Progenitor cell of endocrine pancreas (in vitro differentiated cells): ENCODE results near the gene MFSD2B. TPM values are rescaled to one million over a fixed set of nuclear protein-coding genes. Genes with fewer than 3 reads are reported as not detected.
A peak's percentile ranks its signal among the peaks of the same experiment; 100 is the strongest.
"Not testable (repeated sequence)": the region's sequence is repeated elsewhere in the genome, so short reads cannot be mapped to it uniquely, and the experiment has no call there.

ENCODE experiments used
- DNase-seq: peaks from one replicate; pipeline ENCODE4 v3.0.0; 2021; ENCODE audit warnings: low spot score; ENCODE audit not compliant: unreplicated experiment
- H3K27ac Mint-ChIP-seq: 2 replicates; pipeline ENCODE4 v1.8.0; 2021; ENCODE audit warnings: mild to moderate bottlenecking, moderate library complexity, mixed read lengths
- H3K27me3 Mint-ChIP-seq: 2 replicates; pipeline ENCODE4 v1.8.0; 2021; ENCODE audit warnings: mixed read lengths
- H3K36me3 Mint-ChIP-seq: 2 replicates; pipeline ENCODE4 v1.8.0; 2022; ENCODE audit warnings: mixed read lengths; ENCODE audit not compliant: insufficient read depth
- H3K4me1 Mint-ChIP-seq: 2 replicates; pipeline ENCODE4 v1.8.0; 2021; ENCODE audit warnings: low read depth, mixed read lengths
- H3K4me3 Mint-ChIP-seq: 2 replicates; pipeline ENCODE4 v1.8.0; 2021; ENCODE audit warnings: low read depth, mild to moderate bottlenecking, moderate library complexity, mixed read lengths
- H3K9me3 Mint-ChIP-seq: 2 replicates; pipeline ENCODE4 v1.8.0; 2021; ENCODE audit warnings: low read depth, mixed read lengths
- CTCF ChIP-seq: fragments of 200-600 bp; sonication (generic); IDR thresholded peaks from one replicate; pipeline ENCODE4 v1.5.0; 2021; ENCODE audit warnings: antibody characterized with exemption, mild to moderate bottlenecking; ENCODE audit not compliant: unreplicated experiment
- total RNA-seq: library from RNA; stranded (reverse); gene quantifications from 2 replicates; pipeline ENCODE4 v1.2.1, GENCODE V29; 2021

Gene MFSD2B
- total RNA-seq, 1 donor from 2014 or later: 1.2 TPM

- no peak for TF ChIP-seq CTCF
- no peak for DNase-seq
- peaks cover 36% of the 10 kb centered on the region for H3K27me3 Mint-ChIP-seq
- H3K4me1 Mint-ChIP-seq: peaks cover 6% of the 10 kb centered on the region
- H3K36me3 Mint-ChIP-seq: no peaks in the 10 kb centered on the region
- no peaks in the 10 kb centered on the region for H3K9me3 Mint-ChIP-seq
- H3K27ac Mint-ChIP-seq: no peak overlapping the region
- no peak overlapping the region for H3K4me3 Mint-ChIP-seq
These were observed 778 bp downstream of the MFSD2B start for GRCh38 chr2:24010477-24011249.

- Mint-ChIP-seq H3K36me3 (no peaks in the 10 kb centered on the region), H3K27me3 (peaks cover 36% of the 10 kb centered on the region), H3K4me3 (peak overlapping the region; percentile 22), H3K9me3 (no peaks in the 10 kb centered on the region), H3K4me1 (peaks cover 6% of the 10 kb centered on the region), H3K27ac (no peak overlapping the region)
- no peak for TF ChIP-seq CTCF
- DNase-seq: no peak
These were observed 1.6 kb downstream of the MFSD2B start for GRCh38 chr2:24011250-24012104.

- peaks cover 36% of the 10 kb centered on the region for H3K27me3 Mint-ChIP-seq
- no peak overlapping the region for H3K27ac Mint-ChIP-seq
- H3K9me3 Mint-ChIP-seq: no peaks in the 10 kb centered on the region
- H3K4me1 Mint-ChIP-seq: peaks cover 6% of the 10 kb centered on the region
- no peaks in the 10 kb centered on the region for H3K36me3 Mint-ChIP-seq
- H3K4me3 Mint-ChIP-seq: no peak overlapping the region
- no peak for TF ChIP-seq CTCF
- DNase-seq: no peak
These were observed 2.8 kb downstream of the MFSD2B start for GRCh38 chr2:24012521-24013188.

GRCh38 chr2:24014902-24015301, 5.0 kb downstream of the MFSD2B start:
- H3K4me1 Mint-ChIP-seq, H3K27ac Mint-ChIP-seq, H3K9me3 Mint-ChIP-seq, H3K4me3 Mint-ChIP-seq, H3K36me3 Mint-ChIP-seq, DNase-seq: not testable (repeated sequence)
- H3K27me3 Mint-ChIP-seq: peaks cover 20% of the 10 kb centered on the region

- TF ChIP-seq CTCF: no peak
- Mint-ChIP-seq H3K36me3 (no peaks in the 10 kb centered on the region), H3K27me3 (peaks cover 18% of the 10 kb centered on the region), H3K27ac (no peak overlapping the region), H3K9me3 (no peaks in the 10 kb centered on the region), H3K4me3 (no peak overlapping the region), H3K4me1 (no peaks in the 10 kb centered on the region)
- no peak for DNase-seq
These were observed 5.9 kb downstream of the MFSD2B start for GRCh38 chr2:24015562-24016375.
